ENCODE results near the gene PDE3A. TPM values are rescaled to one million over a fixed set of nuclear protein-coding genes. Genes with fewer than 3 reads are reported as not detected.

Gene PDE3A
- total RNA-seq, 1 donor from 2014 or later = under 0.01 TPM

GRCh38 chr12:20438299-20438779 is 70.0 kb downstream of the PDE3A start:
- Histone ChIP-seq H3K36me3 (ENCODE audit: control insufficient read depth, insufficient read depth, low read length) (no peaks in the 10 kb centered on the region), H3K4me3 (ENCODE audit: low read depth, low read length) (no peak overlapping the region), H3K27me3 (ENCODE audit: control insufficient read depth, insufficient read depth, low read length) (no peaks in the 10 kb centered on the region)
- no peak for TF ChIP-seq CTCF (IDR thresholded peaks at IDR 0.05; ENCODE audit: insufficient read depth, low read length, severe bottlenecking)
- no peak for FAIRE-seq
- no peak for DNase-seq (ENCODE audit: low read depth)

- FAIRE-seq = no peak
- Histone ChIP-seq H3K27me3 (ENCODE audit: control insufficient read depth, insufficient read depth, low read length) (no peaks in the 10 kb centered on the region), H3K4me3 (ENCODE audit: low read depth, low read length) (no peak overlapping the region), H3K36me3 (ENCODE audit: control insufficient read depth, insufficient read depth, low read length) (no peaks in the 10 kb centered on the region)
- no peak for TF ChIP-seq CTCF (IDR thresholded peaks at IDR 0.05; ENCODE audit: insufficient read depth, low read length, severe bottlenecking)
- DNase-seq (ENCODE audit: low read depth) = no peak
Measured at GRCh38 chr12:20439626-20440025, 71.3 kb downstream of the PDE3A start.

- no peak for TF ChIP-seq CTCF (IDR thresholded peaks at IDR 0.05; ENCODE audit: insufficient read depth, low read length, severe bottlenecking)
- FAIRE-seq (no peak), DNase-seq (ENCODE audit: low read depth) (no peak)
- Histone ChIP-seq H3K27me3 (ENCODE audit: control insufficient read depth, insufficient read depth, low read length) (no peaks in the 10 kb centered on the region), H3K4me3 (ENCODE audit: low read depth, low read length) (no peak overlapping the region), H3K36me3 (ENCODE audit: control insufficient read depth, insufficient read depth, low read length) (no peaks in the 10 kb centered on the region)
Measured at GRCh38 chr12:20440408-20440807, 72.1 kb downstream of the PDE3A start.

GRCh38 chr12:20442322-20442721 is 74.0 kb downstream of the PDE3A start:
- no peaks in the 10 kb centered on the region for H3K36me3 ChIP-seq (ENCODE audit: control insufficient read depth, insufficient read depth, low read length)
- TF ChIP-seq CTCF (IDR thresholded peaks at IDR 0.05; ENCODE audit: insufficient read depth, low read length, severe bottlenecking) = no peak
- DNase-seq (ENCODE audit: low read depth) (no peak), FAIRE-seq (no peak)
- H3K27me3 ChIP-seq (ENCODE audit: control insufficient read depth, insufficient read depth, low read length) = no peaks in the 10 kb centered on the region
- H3K4me3 ChIP-seq (ENCODE audit: low read depth, low read length) = no peak overlapping the region

- FAIRE-seq (no peak), DNase-seq (ENCODE audit: low read depth) (no peak)
- no peak overlapping the region for H3K4me3 ChIP-seq (ENCODE audit: low read depth, low read length)
- H3K27me3 ChIP-seq (ENCODE audit: control insufficient read depth, insufficient read depth, low read length) = no peaks in the 10 kb centered on the region
- TF ChIP-seq CTCF (IDR thresholded peaks at IDR 0.05; ENCODE audit: insufficient read depth, low read length, severe bottlenecking) = no peak
- no peaks in the 10 kb centered on the region for H3K36me3 ChIP-seq (ENCODE audit: control insufficient read depth, insufficient read depth, low read length)
Measured at GRCh38 chr12:20443255-20443654, 74.9 kb downstream of the PDE3A start.

- no peak for TF ChIP-seq CTCF (IDR thresholded peaks at IDR 0.05; ENCODE audit: insufficient read depth, low read length, severe bottlenecking)
- FAIRE-seq = no peak
Measured at GRCh38 chr12:20443792-20444191, 75.5 kb downstream of the PDE3A start.

More at GRCh38 chr12:20443792-20444191, 75.5 kb downstream of the PDE3A start:
- no peak for DNase-seq (ENCODE audit: low read depth)
- Histone ChIP-seq H3K36me3 (ENCODE audit: control insufficient read depth, insufficient read depth, low read length) (no peaks in the 10 kb centered on the region), H3K27me3 (ENCODE audit: control insufficient read depth, insufficient read depth, low read length) (no peaks in the 10 kb centered on the region), H3K4me3 (ENCODE audit: low read depth, low read length) (no peak overlapping the region)

All from bronchial epithelial cell (primary cell).